Upper lobe of left lung (tissue), 4 donors: ENCODE results near the gene CHST11.

ENCODE experiments used
- EP300 ChIP-seq, 4 donors: sonication (generic); formaldehyde crosslinking; IDR thresholded peaks; one replicate each; pipeline ENCODE4 v1.5.1; 2017; ENCODE audit warnings: antibody characterized with exemption in 4 of 4, control low read depth in 2 of 4
- POLR2AphosphoS5 ChIP-seq, 2 donors: sonication (generic); formaldehyde crosslinking; IDR thresholded peaks; one replicate each; pipeline ENCODE4 v1.5.1; 2017; ENCODE audit warnings: antibody characterized with exemption in 2 of 2
- TF ChIP-seq, protein P1 (sequence below), 6 experiments: fragments of 450-650 bp in 4 of 6; fragments of 200-600 bp in 2 of 6; sonication (generic) in 2 of 6; IDR thresholded peaks; one replicate each; pipeline ENCODE4 v1.5.1; 2016 to 2019; ENCODE audit warnings: antibody characterized with exemption in 6 of 6

DNA sequence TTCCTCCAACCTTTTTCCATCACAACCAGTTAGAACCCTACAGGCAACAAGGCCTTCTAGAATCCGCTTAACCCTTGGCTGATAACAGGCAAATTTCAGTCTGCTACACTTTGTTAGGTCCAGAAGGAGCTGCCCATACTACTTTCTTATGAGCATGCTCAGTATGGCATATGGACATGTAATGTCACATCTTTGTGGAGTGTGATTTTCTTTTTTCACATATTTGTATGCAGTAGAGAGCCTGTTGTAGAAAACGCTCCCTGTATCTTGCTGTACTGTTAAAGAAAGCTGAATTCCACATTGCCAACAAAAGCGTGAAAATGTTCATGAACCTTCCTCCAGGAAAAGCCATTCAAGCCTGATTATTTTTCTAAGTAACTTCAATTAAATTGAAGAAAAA is 304.9 kb downstream of the CHST11 start:
- TF ChIP-seq, protein P1, sequence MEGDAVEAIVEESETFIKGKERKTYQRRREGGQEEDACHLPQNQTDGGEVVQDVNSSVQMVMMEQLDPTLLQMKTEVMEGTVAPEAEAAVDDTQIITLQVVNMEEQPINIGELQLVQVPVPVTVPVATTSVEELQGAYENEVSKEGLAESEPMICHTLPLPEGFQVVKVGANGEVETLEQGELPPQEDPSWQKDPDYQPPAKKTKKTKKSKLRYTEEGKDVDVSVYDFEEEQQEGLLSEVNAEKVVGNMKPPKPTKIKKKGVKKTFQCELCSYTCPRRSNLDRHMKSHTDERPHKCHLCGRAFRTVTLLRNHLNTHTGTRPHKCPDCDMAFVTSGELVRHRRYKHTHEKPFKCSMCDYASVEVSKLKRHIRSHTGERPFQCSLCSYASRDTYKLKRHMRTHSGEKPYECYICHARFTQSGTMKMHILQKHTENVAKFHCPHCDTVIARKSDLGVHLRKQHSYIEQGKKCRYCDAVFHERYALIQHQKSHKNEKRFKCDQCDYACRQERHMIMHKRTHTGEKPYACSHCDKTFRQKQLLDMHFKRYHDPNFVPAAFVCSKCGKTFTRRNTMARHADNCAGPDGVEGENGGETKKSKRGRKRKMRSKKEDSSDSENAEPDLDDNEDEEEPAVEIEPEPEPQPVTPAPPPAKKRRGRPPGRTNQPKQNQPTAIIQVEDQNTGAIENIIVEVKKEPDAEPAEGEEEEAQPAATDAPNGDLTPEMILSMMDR (IDR thresholded peaks at IDR 0.05), result no peak
- TF ChIP-seq EP300 (IDR thresholded peaks at IDR 0.05) (no peak), POLR2AphosphoS5 (IDR thresholded peaks at IDR 0.05) (no peak)
